ENCODE results near the gene VAV2. TPM values are rescaled to one million over a fixed set of nuclear protein-coding genes. Genes with fewer than 3 reads are reported as not detected.

Gene VAV2
- total RNA-seq, 2 experiments from 2014 or later: 11.0 to 27.8 TPM

DNA sequence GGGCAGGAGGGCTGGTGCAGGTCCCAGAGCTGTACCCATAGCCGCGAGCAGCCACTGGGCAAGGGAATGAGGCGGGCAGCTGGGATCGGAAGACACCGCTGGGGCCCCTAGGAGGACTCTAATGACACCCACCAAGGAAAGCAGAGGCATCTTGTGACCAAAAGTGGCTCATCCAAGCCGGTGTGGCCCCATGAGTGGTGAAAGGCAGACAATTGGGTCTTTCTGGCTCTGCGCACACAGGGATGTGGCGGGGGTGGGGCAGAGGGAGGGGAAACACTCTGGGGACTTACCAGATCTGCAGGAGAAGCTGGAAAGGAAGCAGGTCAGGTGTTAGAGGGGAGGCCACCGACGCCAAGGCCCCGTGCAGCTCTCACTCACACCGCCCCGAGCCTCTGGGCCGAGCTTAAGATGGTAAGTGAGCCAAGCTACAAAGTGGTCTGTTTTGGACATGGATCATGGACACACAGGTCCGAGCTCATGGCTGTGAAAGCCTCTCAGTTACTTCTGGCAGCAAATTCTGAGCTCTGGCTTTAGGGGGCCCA lies 211.6 kb downstream of the VAV2 start:
- Histone ChIP-seq H4K20me1 (ENCODE audit: insufficient read depth, low read length) (no peaks in the 10 kb centered on the region), H3K4me1 (ENCODE audit: insufficient read depth, low read length, poor library complexity, severe bottlenecking) (peaks cover 14% of the 10 kb centered on the region), H2AFZ (ENCODE audit: low read length) (no peak overlapping the region), H3K9me3 (ENCODE audit: low read length) (no peaks in the 10 kb centered on the region), H3K36me3 (ENCODE audit: insufficient read depth, low read length) (peaks cover 10% of the 10 kb centered on the region; the same call in 1 of the 2 replicates), H3K4me3 (ENCODE audit: low read depth, low read length, poor library complexity, severe bottlenecking) (no peak overlapping the region), H3K27ac (ENCODE audit: low read depth, low read length, poor library complexity, severe bottlenecking) (no peak overlapping the region), H3K4me2 (ENCODE audit: low read length) (no peak overlapping the region), H3K9me2 (ENCODE audit: insufficient read depth, low read length) (no peaks in the 10 kb centered on the region), H3K79me2 (ENCODE audit: insufficient read depth, low read depth, low read length) (no peaks in the 10 kb centered on the region)
- POLR2A ChIA-PET: no interaction called here
- BruUV-seq (replicated peaks): no TSS peak
- TF ChIP-seq EZH2phosphoT487 (IDR thresholded peaks at IDR 0.05; ENCODE audit: borderline replicate concordance, low read depth, low read length): no peak
- TF ChIP-seq, protein P1, sequence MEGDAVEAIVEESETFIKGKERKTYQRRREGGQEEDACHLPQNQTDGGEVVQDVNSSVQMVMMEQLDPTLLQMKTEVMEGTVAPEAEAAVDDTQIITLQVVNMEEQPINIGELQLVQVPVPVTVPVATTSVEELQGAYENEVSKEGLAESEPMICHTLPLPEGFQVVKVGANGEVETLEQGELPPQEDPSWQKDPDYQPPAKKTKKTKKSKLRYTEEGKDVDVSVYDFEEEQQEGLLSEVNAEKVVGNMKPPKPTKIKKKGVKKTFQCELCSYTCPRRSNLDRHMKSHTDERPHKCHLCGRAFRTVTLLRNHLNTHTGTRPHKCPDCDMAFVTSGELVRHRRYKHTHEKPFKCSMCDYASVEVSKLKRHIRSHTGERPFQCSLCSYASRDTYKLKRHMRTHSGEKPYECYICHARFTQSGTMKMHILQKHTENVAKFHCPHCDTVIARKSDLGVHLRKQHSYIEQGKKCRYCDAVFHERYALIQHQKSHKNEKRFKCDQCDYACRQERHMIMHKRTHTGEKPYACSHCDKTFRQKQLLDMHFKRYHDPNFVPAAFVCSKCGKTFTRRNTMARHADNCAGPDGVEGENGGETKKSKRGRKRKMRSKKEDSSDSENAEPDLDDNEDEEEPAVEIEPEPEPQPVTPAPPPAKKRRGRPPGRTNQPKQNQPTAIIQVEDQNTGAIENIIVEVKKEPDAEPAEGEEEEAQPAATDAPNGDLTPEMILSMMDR (conservative IDR thresholded peaks at IDR 0.05; ENCODE audit: low read length): no peak
- CTCF ChIA-PET (ENCODE audit: unreplicated experiment): interaction anchor here (2.3 kb wide), 1 partner anchor 213 kb away, joined by 5 read pairs; no protein-coding TSS in a partner anchor
- DNase-seq (ENCODE audit: low spot score): no peak
- intact Hi-C loops (cut with micrococcal nuclease; ENCODE audit: unreplicated experiment): no loop called here

DNA sequence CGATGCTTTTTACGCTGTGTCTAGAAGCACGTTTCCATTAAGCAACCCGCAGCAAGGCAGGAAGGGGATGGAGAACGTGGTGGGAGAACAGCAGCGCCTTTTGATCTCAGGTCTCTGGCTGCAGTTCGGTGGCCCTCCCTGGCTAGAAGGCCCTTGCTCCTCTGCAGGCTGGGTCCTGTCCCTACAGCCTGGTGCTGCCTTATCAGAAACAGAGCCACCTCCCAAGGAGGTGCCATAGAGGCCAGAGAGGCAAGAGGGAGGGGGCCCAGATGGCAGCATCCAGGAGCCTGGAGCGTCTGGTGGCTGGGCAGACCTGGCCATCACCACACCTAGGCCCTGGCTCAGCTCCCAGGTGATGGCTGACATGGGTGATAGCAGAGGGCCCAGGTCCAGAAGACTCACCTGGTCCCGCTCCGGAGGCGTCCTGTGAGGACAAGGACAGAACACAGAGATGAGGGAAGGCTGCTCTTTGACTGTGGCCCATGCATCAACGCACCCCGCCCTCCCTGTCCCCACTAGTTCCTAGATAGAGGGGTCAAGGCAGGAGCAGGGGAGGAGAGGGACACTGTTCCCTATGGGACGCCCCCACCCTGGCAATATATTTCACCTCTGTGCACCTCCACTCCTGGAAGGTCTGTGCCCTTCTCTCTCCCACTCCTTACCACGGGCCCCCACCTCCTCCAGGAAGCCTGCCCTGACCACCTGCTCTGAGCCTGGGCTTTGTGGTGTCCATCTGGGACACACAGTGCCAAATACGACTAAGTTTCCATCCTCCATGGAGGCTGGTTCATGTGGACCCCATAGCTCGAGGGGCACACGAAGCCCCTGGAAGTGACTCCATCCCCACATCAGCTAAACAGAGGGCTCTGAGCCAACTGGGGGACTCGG lies 212.4 kb downstream of the VAV2 start:
- H3K4me3 ChIP-seq (ENCODE audit: low read depth, low read length, poor library complexity, severe bottlenecking): no peak overlapping the region
- H3K4me2 ChIP-seq (ENCODE audit: low read length): no peak overlapping the region
- H3K79me2 ChIP-seq (ENCODE audit: insufficient read depth, low read depth, low read length): no peaks in the 10 kb centered on the region
- H3K9me3 ChIP-seq (ENCODE audit: low read length): no peaks in the 10 kb centered on the region
- H4K20me1 ChIP-seq (ENCODE audit: insufficient read depth, low read length): no peaks in the 10 kb centered on the region
- H3K9me2 ChIP-seq (ENCODE audit: insufficient read depth, low read length): no peaks in the 10 kb centered on the region
- ChIA-PET POLR2A (no interaction called here), CTCF (ENCODE audit: unreplicated experiment) (no interaction called here)
- intact Hi-C loops (cut with micrococcal nuclease; ENCODE audit: unreplicated experiment): no loop called here
- no peak overlapping the region for H3K27ac ChIP-seq (ENCODE audit: low read depth, low read length, poor library complexity, severe bottlenecking)
- BruUV-seq (replicated peaks): no TSS peak
- DNase-seq (ENCODE audit: low spot score): no peak
- no peak overlapping the region for H2AFZ ChIP-seq (ENCODE audit: low read length)
- TF ChIP-seq, protein P1 (conservative IDR thresholded peaks at IDR 0.05; ENCODE audit: low read length): no peak
- no peak for TF ChIP-seq EZH2phosphoT487 (IDR thresholded peaks at IDR 0.05; ENCODE audit: borderline replicate concordance, low read depth, low read length)
- H3K36me3 ChIP-seq (ENCODE audit: insufficient read depth, low read length): peaks cover 14% of the 10 kb centered on the region
- peaks cover 10% of the 10 kb centered on the region for H3K4me1 ChIP-seq (ENCODE audit: insufficient read depth, low read length, poor library complexity, severe bottlenecking)

DNA sequence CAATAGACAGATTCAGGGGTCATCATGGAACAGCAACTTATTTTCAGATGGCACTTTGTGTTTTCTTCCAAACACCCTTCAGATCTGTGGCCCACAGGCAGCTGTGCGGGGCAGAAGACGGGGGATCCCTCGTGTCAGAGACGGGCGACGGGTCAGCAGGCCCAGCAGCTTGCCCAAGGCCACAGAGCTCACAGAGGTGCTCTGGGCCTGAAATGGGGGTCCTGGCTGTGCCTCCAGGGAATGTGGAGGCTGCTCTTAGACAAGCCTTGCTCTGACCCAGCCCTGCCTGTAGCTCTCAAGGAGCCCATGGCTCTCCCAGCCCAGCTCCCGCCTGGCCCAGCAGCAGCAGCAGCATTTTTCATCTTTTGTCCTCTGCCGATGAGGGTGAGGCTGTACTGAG lies 213.0 kb downstream of the VAV2 start:
- Histone ChIP-seq H3K36me3 (ENCODE audit: insufficient read depth, low read length) (peaks cover 21% of the 10 kb centered on the region), H3K9me2 (ENCODE audit: insufficient read depth, low read length) (no peaks in the 10 kb centered on the region), H3K4me2 (ENCODE audit: low read length) (no peak overlapping the region), H3K79me2 (ENCODE audit: insufficient read depth, low read depth, low read length) (no peaks in the 10 kb centered on the region), H3K9me3 (ENCODE audit: low read length) (peaks cover 6% of the 10 kb centered on the region; the same call in 1 of the 2 replicates), H4K20me1 (ENCODE audit: insufficient read depth, low read length) (no peaks in the 10 kb centered on the region), H3K4me3 (ENCODE audit: low read depth, low read length, poor library complexity, severe bottlenecking) (no peak overlapping the region), H3K27ac (ENCODE audit: low read depth, low read length, poor library complexity, severe bottlenecking) (no peak overlapping the region), H2AFZ (ENCODE audit: low read length) (no peak overlapping the region), H3K4me1 (ENCODE audit: insufficient read depth, low read length, poor library complexity, severe bottlenecking) (peaks cover 10% of the 10 kb centered on the region)
- intact Hi-C loops (cut with micrococcal nuclease; ENCODE audit: unreplicated experiment): no loop called here
- DNase-seq (ENCODE audit: low spot score): no peak
- ChIA-PET POLR2A (no interaction called here), CTCF (ENCODE audit: unreplicated experiment) (interaction anchor here (0.6 kb wide), 1 partner anchor 1264 kb away, joined by 4 read pairs; no protein-coding TSS in a partner anchor)
- no peak for TF ChIP-seq EZH2phosphoT487 (IDR thresholded peaks at IDR 0.05; ENCODE audit: borderline replicate concordance, low read depth, low read length)
- TF ChIP-seq, protein P1 (conservative IDR thresholded peaks at IDR 0.05; ENCODE audit: low read length): no peak
- BruUV-seq (replicated peaks): no TSS peak
